ENCODE measurements around the gene PPP2R3B. TPM values are rescaled to one million over a fixed set of nuclear protein-coding genes. Genes with fewer than 3 reads are reported as not detected.

The PPP2R3B gene
- polyA plus RNA-seq, 1 donor from 2014 or later: 41.7 TPM

DNA sequence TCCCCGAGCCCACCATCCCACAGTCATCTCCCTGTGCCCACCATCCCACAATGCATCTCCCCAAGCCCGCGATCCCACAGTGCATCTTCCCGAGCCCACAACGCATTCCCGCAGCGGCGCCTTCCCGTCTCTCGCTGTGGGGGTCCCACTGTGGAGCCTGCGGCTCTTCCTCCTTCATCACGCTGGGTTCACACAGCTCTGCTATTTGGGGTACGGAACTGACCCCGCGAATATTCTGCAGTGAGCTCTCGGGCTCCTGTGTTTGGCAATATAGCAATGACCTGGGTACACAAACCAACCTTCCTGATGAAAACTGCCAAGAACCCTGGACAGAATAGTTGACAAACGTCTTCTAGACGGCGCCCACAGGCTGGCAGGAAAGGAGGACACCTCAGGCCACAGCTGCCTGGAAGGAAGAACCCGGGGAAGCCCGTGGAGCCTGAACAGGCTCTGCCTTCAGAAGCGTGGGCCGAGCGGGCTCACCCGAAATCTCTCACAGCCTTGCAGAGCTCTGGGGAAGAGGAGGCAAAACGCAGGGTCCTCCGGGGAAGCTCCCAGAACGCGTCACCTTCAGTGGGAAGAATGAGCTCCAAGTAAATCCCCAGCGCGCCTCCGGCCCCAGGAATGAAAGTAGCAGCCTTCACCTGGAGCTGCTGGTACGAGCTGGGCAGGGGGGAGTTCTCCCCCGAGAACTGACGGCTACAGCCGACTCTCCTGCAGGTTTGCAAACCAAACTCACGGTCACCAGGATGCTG, 22.9 kb downstream of the PPP2R3B start:
- peaks cover 17% of the 10 kb centered on the region for H3K9me3 ChIP-seq (ENCODE audit: low read length)
- H3K4me3 ChIP-seq (ENCODE audit: low read length): no peak overlapping the region
- H3K36me3 ChIP-seq (ENCODE audit: insufficient read depth, low read length): peaks cover 13% of the 10 kb centered on the region
- H3K9ac ChIP-seq (ENCODE audit: low read length): no peak overlapping the region
- no peak overlapping the region for H3K27ac ChIP-seq (ENCODE audit: low read length)
- TF ChIP-seq, protein P1, sequence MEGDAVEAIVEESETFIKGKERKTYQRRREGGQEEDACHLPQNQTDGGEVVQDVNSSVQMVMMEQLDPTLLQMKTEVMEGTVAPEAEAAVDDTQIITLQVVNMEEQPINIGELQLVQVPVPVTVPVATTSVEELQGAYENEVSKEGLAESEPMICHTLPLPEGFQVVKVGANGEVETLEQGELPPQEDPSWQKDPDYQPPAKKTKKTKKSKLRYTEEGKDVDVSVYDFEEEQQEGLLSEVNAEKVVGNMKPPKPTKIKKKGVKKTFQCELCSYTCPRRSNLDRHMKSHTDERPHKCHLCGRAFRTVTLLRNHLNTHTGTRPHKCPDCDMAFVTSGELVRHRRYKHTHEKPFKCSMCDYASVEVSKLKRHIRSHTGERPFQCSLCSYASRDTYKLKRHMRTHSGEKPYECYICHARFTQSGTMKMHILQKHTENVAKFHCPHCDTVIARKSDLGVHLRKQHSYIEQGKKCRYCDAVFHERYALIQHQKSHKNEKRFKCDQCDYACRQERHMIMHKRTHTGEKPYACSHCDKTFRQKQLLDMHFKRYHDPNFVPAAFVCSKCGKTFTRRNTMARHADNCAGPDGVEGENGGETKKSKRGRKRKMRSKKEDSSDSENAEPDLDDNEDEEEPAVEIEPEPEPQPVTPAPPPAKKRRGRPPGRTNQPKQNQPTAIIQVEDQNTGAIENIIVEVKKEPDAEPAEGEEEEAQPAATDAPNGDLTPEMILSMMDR (IDR thresholded peaks at IDR 0.05; ENCODE audit: poor library complexity, severe bottlenecking): no peak
- no peaks in the 10 kb centered on the region for H4K20me1 ChIP-seq (ENCODE audit: insufficient read depth)
- H3K4me2 ChIP-seq (ENCODE audit: low read length): no peak overlapping the region
- H2AFZ ChIP-seq (ENCODE audit: low read depth, low read length): no peak overlapping the region
- H3F3A ChIP-seq (ENCODE audit: insufficient read depth, low read length, poor library complexity, severe bottlenecking): no peaks in the 10 kb centered on the region
- H3K79me2 ChIP-seq (replicated peaks; ENCODE audit: insufficient read depth, low read length): no peaks in the 10 kb centered on the region
- no peaks in the 10 kb centered on the region for H3K27me3 ChIP-seq (ENCODE audit: insufficient read depth, low read depth, low read length)
- H3K9me2 ChIP-seq (ENCODE audit: insufficient read depth, low read length): no peaks in the 10 kb centered on the region

DNA sequence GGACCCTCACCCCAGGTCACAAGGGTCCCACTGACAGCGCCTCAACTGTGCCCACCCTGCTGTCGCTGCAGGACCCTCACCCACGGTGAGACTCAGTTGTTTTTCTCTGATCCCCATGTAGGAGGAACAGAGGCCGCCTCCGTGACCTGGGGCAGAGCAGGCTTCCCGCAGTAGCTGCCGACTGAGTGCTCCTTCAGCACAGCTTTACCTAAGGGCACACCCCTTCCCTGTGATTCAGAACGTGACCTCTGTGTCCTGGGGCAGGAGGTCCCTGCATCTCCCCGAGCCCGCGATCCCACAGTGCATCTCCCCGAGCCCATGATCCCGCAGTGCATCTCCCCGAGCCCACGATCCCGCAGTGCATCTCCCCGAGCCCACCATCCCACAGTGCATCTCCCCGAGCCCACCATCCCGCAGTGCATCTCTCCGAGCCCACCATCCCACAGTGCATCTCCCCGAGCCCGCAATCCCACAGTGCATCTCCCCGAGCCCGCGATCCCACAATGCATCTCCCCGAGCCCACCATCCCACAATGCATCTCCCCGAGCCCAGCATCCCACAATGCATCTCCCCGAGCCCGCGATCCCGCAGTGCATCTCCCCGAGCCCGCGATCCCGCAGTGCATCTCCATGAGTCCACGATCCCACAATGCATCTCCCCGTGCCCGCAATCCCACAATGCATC, 23.6 kb downstream of the PPP2R3B start:
- Histone ChIP-seq H3K79me2 (replicated peaks; ENCODE audit: insufficient read depth, low read length) (no peaks in the 10 kb centered on the region), H3K4me3 (ENCODE audit: low read length) (no peak overlapping the region), H3K27ac (ENCODE audit: low read length) (no peak overlapping the region), H3K4me2 (ENCODE audit: low read length) (no peak overlapping the region), H2AFZ (ENCODE audit: low read depth, low read length) (no peak overlapping the region), H4K20me1 (ENCODE audit: insufficient read depth) (no peaks in the 10 kb centered on the region), H3K9me3 (ENCODE audit: low read length) (peaks cover 17% of the 10 kb centered on the region), H3K9ac (ENCODE audit: low read length) (no peak overlapping the region), H3K27me3 (ENCODE audit: insufficient read depth, low read depth, low read length) (no peaks in the 10 kb centered on the region), H3K9me2 (ENCODE audit: insufficient read depth, low read length) (no peaks in the 10 kb centered on the region), H3F3A (ENCODE audit: insufficient read depth, low read length, poor library complexity, severe bottlenecking) (no peaks in the 10 kb centered on the region), H3K36me3 (ENCODE audit: insufficient read depth, low read length) (peaks cover 13% of the 10 kb centered on the region)
- TF ChIP-seq, protein P1 (IDR thresholded peaks at IDR 0.05; ENCODE audit: poor library complexity, severe bottlenecking): no peak
- TF ChIP-seq SMC3 (conservative IDR thresholded peaks at IDR 0.05; ENCODE audit: poor library complexity): no peak
- TF ChIP-seq RAD21 (conservative IDR thresholded peaks at IDR 0.05): no peak
- no peak for TF ChIP-seq MXI1 (conservative IDR thresholded peaks at IDR 0.05; ENCODE audit: poor library complexity, severe bottlenecking)
- TF ChIP-seq POLR2AphosphoS5 (IDR thresholded peaks at IDR 0.05): no peak
- TF ChIP-seq EP300 (conservative IDR thresholded peaks at IDR 0.05; ENCODE audit: poor library complexity, severe bottlenecking): no peak
- no peak for TF ChIP-seq EZH2 (IDR thresholded peaks at IDR 0.05; ENCODE audit: borderline replicate concordance, insufficient read depth, low read length, poor library complexity, severe bottlenecking)

DNA sequence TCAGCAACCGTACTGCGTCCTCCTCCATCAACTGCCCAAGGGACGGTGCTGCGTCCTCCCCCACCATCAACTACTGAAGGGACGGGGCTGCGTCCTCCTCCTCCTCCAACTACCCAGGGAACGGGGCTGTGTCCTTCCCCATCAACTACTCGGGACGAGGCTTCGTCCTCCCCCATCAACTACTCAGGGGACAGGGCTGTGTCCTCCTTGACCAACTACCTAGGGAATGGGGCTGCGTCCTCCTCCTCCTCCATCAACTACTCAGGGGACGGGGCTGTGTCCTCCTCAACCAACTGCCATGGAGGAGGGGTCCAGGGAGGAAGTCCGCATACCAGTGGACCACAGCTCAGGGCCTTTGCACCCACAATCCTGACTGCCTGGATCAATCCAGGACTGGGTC, 24.4 kb downstream of the PPP2R3B start:
- Histone ChIP-seq H2AFZ (ENCODE audit: low read depth, low read length) (no peak overlapping the region), H3K27me3 (ENCODE audit: insufficient read depth, low read depth, low read length) (no peaks in the 10 kb centered on the region), H3K4me2 (ENCODE audit: low read length) (no peak overlapping the region), H3K4me3 (ENCODE audit: low read length) (no peak overlapping the region), H3K27ac (ENCODE audit: low read length) (no peak overlapping the region), H3K36me3 (ENCODE audit: insufficient read depth, low read length) (peaks cover 13% of the 10 kb centered on the region), H3K9me2 (ENCODE audit: insufficient read depth, low read length) (no peaks in the 10 kb centered on the region), H3K9ac (ENCODE audit: low read length) (no peak overlapping the region), H3F3A (ENCODE audit: insufficient read depth, low read length, poor library complexity, severe bottlenecking) (no peaks in the 10 kb centered on the region), H3K9me3 (ENCODE audit: low read length) (peaks cover 17% of the 10 kb centered on the region), H3K79me2 (replicated peaks; ENCODE audit: insufficient read depth, low read length) (no peaks in the 10 kb centered on the region), H4K20me1 (ENCODE audit: insufficient read depth) (no peaks in the 10 kb centered on the region)
- no peak for TF ChIP-seq TAF1 (IDR thresholded peaks at IDR 0.05; ENCODE audit: low read depth)
- TF ChIP-seq POLR2AphosphoS5 (IDR thresholded peaks at IDR 0.05): no peak
- no peak for TF ChIP-seq MXI1 (conservative IDR thresholded peaks at IDR 0.05; ENCODE audit: poor library complexity, severe bottlenecking)
- TF ChIP-seq SMC3 (conservative IDR thresholded peaks at IDR 0.05; ENCODE audit: poor library complexity): no peak
- TF ChIP-seq, protein P1 (IDR thresholded peaks at IDR 0.05; ENCODE audit: poor library complexity, severe bottlenecking): no peak

Data from neural cell (in vitro differentiated cells).